ENCODE data around the gene ASCC1. TPM values are rescaled to one million over a fixed set of nuclear protein-coding genes. Genes with fewer than 3 reads are reported as not detected.
"Not testable (repeated sequence)": the region's sequence is repeated elsewhere in the genome, so short reads cannot be mapped to it uniquely, and the experiment has no call there.

Gene ASCC1
- total RNA-seq, 4 donors from 2014 or later: 18.7 to 28.4 (median 24.7) TPM

DNA sequence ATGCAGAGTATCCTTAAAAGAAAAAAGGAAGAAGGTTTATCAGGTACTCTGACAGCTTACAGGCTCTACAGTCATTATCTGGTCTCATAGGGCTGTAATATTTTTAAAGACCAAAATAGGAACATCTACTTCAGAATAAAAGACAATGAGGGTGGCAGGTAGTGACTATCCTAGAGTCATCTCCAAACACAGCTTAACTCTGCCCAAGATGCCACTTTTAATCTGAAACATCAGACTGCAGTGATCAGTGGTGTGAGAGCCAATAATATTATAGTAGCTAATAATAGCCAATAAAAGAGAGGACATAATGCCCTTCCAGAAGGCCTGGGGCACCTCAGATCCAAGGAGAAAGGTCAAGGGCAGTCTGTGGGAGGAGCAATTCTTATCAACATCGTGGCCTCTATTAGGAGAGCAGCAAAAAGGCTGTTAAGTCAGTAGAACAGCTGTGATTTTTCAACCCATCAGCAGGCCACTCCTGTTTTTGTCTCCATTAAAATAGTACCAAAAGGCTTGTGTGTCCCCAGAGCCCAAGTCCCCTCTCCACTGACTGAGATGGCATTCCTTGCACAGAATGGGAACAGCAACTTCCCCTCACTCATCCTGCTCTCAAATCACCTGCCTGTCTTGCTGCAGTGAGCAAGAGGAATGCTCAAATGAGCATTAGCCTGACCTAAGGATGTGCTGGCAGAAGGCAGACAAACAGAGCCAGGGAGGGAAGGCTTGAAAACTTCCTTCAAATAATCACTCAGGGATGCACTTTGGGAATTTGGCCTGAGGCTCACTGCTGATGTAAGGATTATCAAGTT lies 107.0 kb downstream of the ASCC1 start:
- no peaks in the 10 kb centered on the region for H3K36me3 ChIP-seq
- H3K27ac ChIP-seq: no peak overlapping the region
- no peaks in the 10 kb centered on the region for H3K27me3 ChIP-seq
- 50 to 75% methylated on average over 1 of the region's 1 CpG for WGBS, 2 donors
- no peak for TF ChIP-seq POLR2A (IDR thresholded peaks at IDR 0.05)
- TF ChIP-seq, protein P1, sequence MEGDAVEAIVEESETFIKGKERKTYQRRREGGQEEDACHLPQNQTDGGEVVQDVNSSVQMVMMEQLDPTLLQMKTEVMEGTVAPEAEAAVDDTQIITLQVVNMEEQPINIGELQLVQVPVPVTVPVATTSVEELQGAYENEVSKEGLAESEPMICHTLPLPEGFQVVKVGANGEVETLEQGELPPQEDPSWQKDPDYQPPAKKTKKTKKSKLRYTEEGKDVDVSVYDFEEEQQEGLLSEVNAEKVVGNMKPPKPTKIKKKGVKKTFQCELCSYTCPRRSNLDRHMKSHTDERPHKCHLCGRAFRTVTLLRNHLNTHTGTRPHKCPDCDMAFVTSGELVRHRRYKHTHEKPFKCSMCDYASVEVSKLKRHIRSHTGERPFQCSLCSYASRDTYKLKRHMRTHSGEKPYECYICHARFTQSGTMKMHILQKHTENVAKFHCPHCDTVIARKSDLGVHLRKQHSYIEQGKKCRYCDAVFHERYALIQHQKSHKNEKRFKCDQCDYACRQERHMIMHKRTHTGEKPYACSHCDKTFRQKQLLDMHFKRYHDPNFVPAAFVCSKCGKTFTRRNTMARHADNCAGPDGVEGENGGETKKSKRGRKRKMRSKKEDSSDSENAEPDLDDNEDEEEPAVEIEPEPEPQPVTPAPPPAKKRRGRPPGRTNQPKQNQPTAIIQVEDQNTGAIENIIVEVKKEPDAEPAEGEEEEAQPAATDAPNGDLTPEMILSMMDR (IDR thresholded peaks at IDR 0.05): no peak
- no peak overlapping the region for H3K4me3 ChIP-seq
- intact Hi-C loops (cut with DNase I): no loop called here
- no peak for DNase-seq
- peaks cover 0 to 5% (median 0%) of the 10 kb centered on the region in 3 donors for H3K4me1 ChIP-seq
- no peaks in the 10 kb centered on the region for H3K9me3 ChIP-seq

DNA sequence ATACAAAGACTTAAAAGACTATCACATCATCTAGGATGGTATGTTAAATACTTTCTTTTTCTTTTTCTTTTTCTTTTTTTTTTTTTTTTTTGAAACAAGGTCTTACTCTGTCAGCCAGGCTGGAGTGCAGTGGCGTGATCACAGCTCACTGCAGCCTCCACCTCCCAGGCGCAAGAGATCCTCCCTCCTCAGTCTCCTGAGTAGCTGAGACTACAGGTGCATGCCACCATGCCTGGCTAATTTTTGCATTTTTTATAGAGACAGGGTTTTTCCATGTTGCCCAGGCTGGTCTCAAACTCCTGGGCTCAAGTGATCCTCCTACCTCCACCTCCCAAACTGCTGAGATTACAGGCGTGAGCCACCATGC lies 108.1 kb downstream of the ASCC1 start:
- intact Hi-C loops (cut with DNase I); H3K4me3 ChIP-seq; H3K4me1 ChIP-seq; H3K9me3 ChIP-seq; H3K36me3 ChIP-seq; DNase-seq; H3K27ac ChIP-seq; H3K27me3 ChIP-seq: not testable (repeated sequence)
- WGBS, 2 donors: 90 to 100% methylated on average over 3 of the region's 3 CpGs

DNA sequence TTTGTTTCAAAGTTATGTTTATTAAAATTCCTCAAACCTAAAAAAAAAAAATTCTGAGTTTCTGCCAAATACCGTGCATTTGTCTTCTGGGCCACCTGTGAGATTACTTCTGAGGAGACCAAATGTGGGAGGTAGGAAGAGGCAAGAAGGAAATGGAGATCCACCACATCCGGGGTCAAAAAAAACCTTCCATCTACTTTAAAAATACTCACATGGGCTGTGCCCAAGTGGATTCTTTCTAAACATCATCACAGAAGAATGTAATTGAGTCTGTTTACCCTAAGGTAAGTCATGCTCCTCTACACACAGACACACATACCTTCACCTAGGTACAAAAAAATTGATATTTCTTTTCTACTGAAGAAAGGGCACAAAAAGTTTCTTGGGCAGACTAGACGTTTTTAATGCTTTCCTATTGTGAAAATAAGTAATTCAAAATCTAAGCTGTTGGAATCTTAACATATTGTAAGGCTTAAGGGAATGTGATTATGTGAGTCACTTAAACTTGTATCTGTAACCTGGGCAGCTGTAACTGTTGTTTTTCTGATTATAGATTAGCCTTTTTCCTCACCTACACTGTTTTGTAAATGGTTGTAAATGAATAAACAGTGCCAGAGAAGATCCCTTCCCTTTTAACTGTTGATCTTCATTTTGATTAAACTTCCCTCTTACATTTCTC lies 108.6 kb downstream of the ASCC1 start:
- no peak overlapping the region for H3K27ac ChIP-seq
- H3K9me3 ChIP-seq: no peaks in the 10 kb centered on the region
- 39 to 45% methylated on average over 3 of the region's 3 CpGs for WGBS, 2 donors
- DNase-seq: no peak
- intact Hi-C loops (cut with DNase I): no loop called here
- H3K27me3 ChIP-seq: no peaks in the 10 kb centered on the region
- H3K4me1 ChIP-seq: peaks cover 0 to 5% (median 0%) of the 10 kb centered on the region in 3 donors
- peaks cover 0 to 10% (median 0%) of the 10 kb centered on the region in 3 donors for H3K36me3 ChIP-seq
- TF ChIP-seq, protein P1 (IDR thresholded peaks at IDR 0.05): no peak
- no peak for TF ChIP-seq POLR2A (IDR thresholded peaks at IDR 0.05)
- H3K4me3 ChIP-seq: no peak overlapping the region

DNA sequence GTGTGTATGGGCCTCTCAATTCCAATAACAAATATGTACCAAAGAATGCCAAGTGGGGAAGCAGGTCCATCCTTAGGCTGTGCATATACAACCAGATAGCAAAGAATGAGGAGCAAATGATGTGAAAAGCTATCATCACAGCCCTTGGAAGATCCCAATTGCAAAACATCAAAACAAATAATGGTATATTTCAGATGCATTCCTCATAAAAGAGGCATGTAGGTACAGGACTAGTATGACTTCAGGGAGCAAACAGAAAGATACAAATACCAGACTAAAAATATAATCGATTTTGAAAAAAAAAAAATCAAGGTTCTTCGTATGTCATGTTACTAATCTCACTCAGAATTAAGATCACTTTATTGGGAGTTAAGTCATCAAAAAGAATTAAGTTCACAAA lies 109.2 kb downstream of the ASCC1 start:
- DNase-seq: no peak
- Histone ChIP-seq H3K4me1 (peaks cover 0 to 5% (median 0%) of the 10 kb centered on the region in 3 donors), H3K9me3 (no peaks in the 10 kb centered on the region), H3K4me3 (no peak overlapping the region), H3K36me3 (peaks cover 0 to 15% (median 0%) of the 10 kb centered on the region in 3 donors), H3K27me3 (no peaks in the 10 kb centered on the region), H3K27ac (no peak overlapping the region)
- WGBS, 2 donors: 62 to 71% methylated on average over 2 of the region's 2 CpGs
- TF ChIP-seq, protein P1 (IDR thresholded peaks at IDR 0.05): no peak
- no peak for TF ChIP-seq POLR2A (IDR thresholded peaks at IDR 0.05)
- intact Hi-C loops (cut with DNase I): no loop called here

DNA sequence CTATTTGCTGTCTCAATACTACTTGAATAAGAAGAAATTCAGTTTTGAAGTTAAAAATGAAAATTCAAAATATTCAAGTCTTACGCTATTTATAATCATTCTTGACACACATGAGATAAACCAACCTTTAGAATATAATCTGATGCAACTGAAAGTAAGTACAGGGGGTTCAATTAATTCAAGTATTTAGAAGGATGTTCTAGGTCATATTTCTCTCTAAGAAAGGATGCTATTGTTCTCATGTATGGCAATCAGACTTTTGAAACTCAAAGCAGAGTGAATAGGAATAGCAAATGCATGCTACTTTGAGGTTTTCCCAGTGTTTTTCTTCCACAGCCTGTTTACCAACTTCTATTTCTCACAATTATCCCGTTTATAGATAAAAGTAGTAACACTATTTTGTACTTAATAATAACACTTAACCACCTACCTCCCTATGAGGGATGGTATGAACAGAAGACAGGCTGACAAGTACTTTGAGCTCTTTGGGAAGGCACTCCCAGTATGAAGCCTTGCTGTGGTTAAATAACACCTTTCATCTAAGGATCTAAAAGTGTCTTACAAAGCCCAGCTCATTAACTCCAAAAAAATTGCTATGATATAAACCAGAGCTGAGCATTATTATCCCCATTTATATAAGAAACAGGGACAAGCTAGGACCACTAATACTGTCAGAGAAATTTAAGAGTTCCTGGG lies 109.8 kb downstream of the ASCC1 start:
- Histone ChIP-seq H3K27me3 (no peaks in the 10 kb centered on the region), H3K9me3 (no peaks in the 10 kb centered on the region), H3K27ac (no peak overlapping the region), H3K4me3 (no peak overlapping the region), H3K36me3 (peaks cover 0 to 21% (median 0%) of the 10 kb centered on the region in 3 donors), H3K4me1 (peaks cover 0 to 5% (median 0%) of the 10 kb centered on the region in 3 donors)
- DNase-seq: no peak
- intact Hi-C loops (cut with DNase I): no loop called here
- WGBS, 2 donors: 83 to 87% methylated on average over 2 of the region's 2 CpGs
- no peak for TF ChIP-seq POLR2A (IDR thresholded peaks at IDR 0.05)
- TF ChIP-seq, protein P1 (IDR thresholded peaks at IDR 0.05): no peak
